H9 (cell line): ENCODE measurements around the gene ZNF385D. TPM values are rescaled to one million over a fixed set of nuclear protein-coding genes. Genes with fewer than 3 reads are reported as not detected.
A peak's percentile ranks its signal among the peaks of the same experiment; 100 is the strongest.

Experiments
- DNase-seq: peaks from one replicate; pipeline ENCODE4 v3.0.0-alpha.2; 2017
- H2AFZ ChIP-seq: one replicate; pipeline ENCODE4 v1.6.1; 2013; ENCODE audit warnings: mild to moderate bottlenecking, low read length, control low read depth, moderate library complexity
- H2AK5ac ChIP-seq: 2 replicates; pipeline ENCODE4 v1.6.1; 2013; ENCODE audit warnings: low read length, control low read depth, mixed read lengths; ENCODE audit not compliant: insufficient read length
- H2BK120ac ChIP-seq: one replicate; pipeline ENCODE4 v1.6.1; 2013; ENCODE audit warnings: low read depth, mild to moderate bottlenecking, low read length, control low read depth, inconsistent platforms; ENCODE audit not compliant: poor library complexity, severe bottlenecking
- H2BK12ac ChIP-seq: 2 replicates; pipeline ENCODE4 v1.6.1; 2013; ENCODE audit warnings: low read length, control low read depth, mixed read lengths, low read depth; ENCODE audit not compliant: insufficient read length
- H2BK15ac ChIP-seq: 2 replicates; pipeline ENCODE4 v1.6.1; 2013; ENCODE audit warnings: low read depth, low read length, control low read depth
- H2BK20ac ChIP-seq: one replicate; pipeline ENCODE4 v1.6.1; 2013; ENCODE audit warnings: low read depth, mild to moderate bottlenecking, low read length, control low read depth, inconsistent platforms; ENCODE audit not compliant: poor library complexity, severe bottlenecking
- H2BK5ac ChIP-seq: 2 replicates; pipeline ENCODE4 v1.6.1; 2013; ENCODE audit warnings: low read length, control low read depth, mixed read lengths; ENCODE audit not compliant: insufficient read length
- H3K14ac ChIP-seq: 2 replicates; pipeline ENCODE4 v1.6.1; 2013; ENCODE audit warnings: low read length, control low read depth; ENCODE audit not compliant: insufficient read depth
- H3K18ac ChIP-seq: 2 replicates; pipeline ENCODE4 v1.6.1; 2013; ENCODE audit warnings: low read depth, mild to moderate bottlenecking, mixed read lengths, low read length, control low read depth; ENCODE audit not compliant: insufficient read length
- H3K23ac ChIP-seq: 2 replicates; pipeline ENCODE4 v1.6.1; 2013; ENCODE audit warnings: low read length, control low read depth, mixed read lengths, low read depth; ENCODE audit not compliant: insufficient read length
- H3K23me2 ChIP-seq: 2 replicates; pipeline ENCODE4 v1.6.1; 2013; ENCODE audit warnings: low read depth, mild to moderate bottlenecking, mixed read lengths, low read length, control low read depth; ENCODE audit not compliant: insufficient read length, poor library complexity, severe bottlenecking
- H3K27ac ChIP-seq: 2 replicates; pipeline ENCODE4 v1.5.1; 2013; ENCODE audit warnings: low read length, control low read depth, mixed read lengths, low read depth; ENCODE audit not compliant: insufficient read length
- H3K27me3 ChIP-seq: 2 replicates; pipeline ENCODE4 v1.6.1; 2013; ENCODE audit warnings: low read length, control low read depth, inconsistent platforms; ENCODE audit not compliant: insufficient read depth
- H3K4ac ChIP-seq: 2 replicates; pipeline ENCODE4 v1.6.1; 2013; ENCODE audit warnings: low read depth, mild to moderate bottlenecking, control low read depth, inconsistent platforms, low read length, moderate library complexity
- H3K4me1 ChIP-seq: 2 replicates; pipeline ENCODE4 v1.6.1; 2013; ENCODE audit warnings: low read length, control low read depth, inconsistent platforms; ENCODE audit not compliant: insufficient read depth
- H3K4me2 ChIP-seq: 2 replicates; pipeline ENCODE4 v1.6.1; 2013; ENCODE audit warnings: low read length, control low read depth, mixed read lengths; ENCODE audit not compliant: insufficient read length, insufficient read depth
- H3K56ac ChIP-seq: 2 replicates; pipeline ENCODE4 v1.6.1; 2013; ENCODE audit warnings: low read depth, mild to moderate bottlenecking, mixed read lengths, low read length, control low read depth; ENCODE audit not compliant: insufficient read length
- H3K79me1 ChIP-seq: 2 replicates; pipeline ENCODE4 v1.6.1; 2013; ENCODE audit warnings: low read depth, mild to moderate bottlenecking, moderate library complexity, low read length, control low read depth, inconsistent platforms; ENCODE audit not compliant: insufficient read depth, poor library complexity, severe bottlenecking
- H3K79me2 ChIP-seq: 2 replicates; pipeline ENCODE4 v1.6.1; 2013; ENCODE audit warnings: low read length, control low read depth, inconsistent platforms; ENCODE audit not compliant: insufficient read depth
- H3K9ac ChIP-seq: 2 replicates; pipeline ENCODE4 v1.6.1; 2013; ENCODE audit warnings: low read length, control low read depth, mixed read lengths; ENCODE audit not compliant: insufficient read length; ENCODE audit errors: extremely low read depth
- H3K9me3 ChIP-seq: one replicate; pipeline ENCODE4 v1.6.1; 2013; ENCODE audit warnings: low read depth, low read length, inconsistent platforms; ENCODE audit not compliant: control insufficient read depth
- H3T11ph ChIP-seq: one replicate; pipeline ENCODE4 v1.6.1; 2013; ENCODE audit warnings: mild to moderate bottlenecking, low read length, control low read depth, inconsistent platforms
- H4K20me1 ChIP-seq: one replicate; pipeline ENCODE4 v1.6.1; 2013; ENCODE audit not compliant: control insufficient read depth, insufficient read length, insufficient read depth
- H4K5ac ChIP-seq: 2 replicates; pipeline ENCODE4 v1.6.1; 2013; ENCODE audit warnings: low read depth, mild to moderate bottlenecking, mixed read lengths, low read length, control low read depth; ENCODE audit not compliant: insufficient read length
- H4K8ac ChIP-seq: replicated peaks from 2 replicates; pipeline ENCODE4 v1.6.1; 2013; ENCODE audit warnings: low read length, control low read depth, mixed read lengths, low read depth; ENCODE audit not compliant: insufficient read length
- H4K91ac ChIP-seq: 2 replicates; pipeline ENCODE4 v1.6.1; 2013; ENCODE audit warnings: low read depth, mild to moderate bottlenecking, moderate library complexity, mixed read lengths, low read length, control low read depth; ENCODE audit not compliant: insufficient read length
- H3K27ac Mint-ChIP-seq, 3 experiments: 2 replicates in 2 of 3; 3 replicates in 1 of 3; pipeline ENCODE4 v1.8.0; 2020 to 2021; ENCODE audit warnings: mixed read lengths in 3 of 3, mild to moderate bottlenecking in 1 of 3, moderate library complexity in 1 of 3
- H3K27me3 Mint-ChIP-seq: 2 replicates; pipeline ENCODE4 v1.8.0; 2021; ENCODE audit warnings: low read depth, mild to moderate bottlenecking, moderate library complexity, mixed read lengths
- H3K36me3 Mint-ChIP-seq, 3 experiments: 2 replicates in 2 of 3; 3 replicates in 1 of 3; pipeline ENCODE4 v1.8.0; 2020 to 2021; ENCODE audit warnings: low read depth in 3 of 3, mixed read lengths in 3 of 3; ENCODE audit not compliant: insufficient read depth in 1 of 3
- H3K4me1 Mint-ChIP-seq, 2 experiments: 2 replicates each; pipeline ENCODE4 v1.8.0; 2020; ENCODE audit warnings: mixed read lengths in 2 of 2
- H3K4me3 Mint-ChIP-seq, 2 experiments: 2 replicates in 1 of 2; 3 replicates in 1 of 2; pipeline ENCODE4 v1.8.0; 2020 to 2021; ENCODE audit warnings: mild to moderate bottlenecking in 2 of 2, mixed read lengths in 2 of 2, moderate library complexity in 1 of 2
- H3K9me3 Mint-ChIP-seq, 2 experiments: 2 replicates in 1 of 2; 3 replicates in 1 of 2; pipeline ENCODE4 v1.8.0; 2020; ENCODE audit warnings: mild to moderate bottlenecking in 2 of 2, mixed read lengths in 2 of 2, moderate library complexity in 1 of 2
- CTCF ChIP-seq: fragments of 200-600 bp; sonication (generic); conservative IDR thresholded peaks from 3 replicates; pipeline ENCODE4 v1.8.0; 2021; ENCODE audit warnings: antibody characterized with exemption, mild to moderate bottlenecking
- WGBS: extraction: QIAGEN DNeasy Blood & Tissue Kit; methylation state at CpG from one replicate; pipeline ENCODE4 v1.1.7; 2013; ENCODE audit warnings: missing lambda C conversion rate, low lambda C conversion rate, mixed read lengths; ENCODE audit not compliant: insufficient read length; ENCODE audit errors: extremely low coverage; 5-methylcytosine and 5-hydroxymethylcytosine counted together
- total RNA-seq: library from RNA; stranded (reverse); gene quantifications from 2 replicates; pipeline ENCODE4 v1.2.1, GENCODE V29; 2021

Gene ZNF385D
- total RNA-seq, 1 experiment from 2014 or later = 1.5 TPM

- Histone ChIP-seq H2BK120ac (no peak overlapping the region), H4K20me1 (no peaks in the 10 kb centered on the region), H3K14ac (no peak overlapping the region), H3T11ph (no peak overlapping the region), H3K4ac (no peak overlapping the region), H2BK5ac (no peak overlapping the region), H3K4me2 (no peak overlapping the region), H3K23ac (no peak overlapping the region), H3K27ac (no peak overlapping the region), H4K8ac (no peak overlapping the region), H3K18ac (no peak overlapping the region), H3K56ac (no peak overlapping the region), H4K5ac (no peak overlapping the region), H3K4me1 (no peaks in the 10 kb centered on the region), H3K9ac (no peak overlapping the region), H3K79me1 (no peaks in the 10 kb centered on the region), H2BK20ac (no peak overlapping the region), H2AK5ac (no peak overlapping the region), H3K23me2 (no peaks in the 10 kb centered on the region), H2BK15ac (no peak overlapping the region), H3K9me3 (no peaks in the 10 kb centered on the region), H3K79me2 (no peaks in the 10 kb centered on the region), H2AFZ (no peak overlapping the region), H2BK12ac (no peak overlapping the region), H3K27me3 (no peaks in the 10 kb centered on the region), H4K91ac (no peak overlapping the region)
- Mint-ChIP-seq H3K27me3 (no peaks in the 10 kb centered on the region), H3K9me3 (no peaks in the 10 kb centered on the region), H3K27ac (peak overlapping the region in 1 of 3 experiments; percentile 25; a peak in 2 of 7 replicates), H3K4me3 (no peak overlapping the region), H3K36me3 (no peaks in the 10 kb centered on the region), H3K4me1 (no peaks in the 10 kb centered on the region; a peak in 1 of 4 replicates)
- DNase-seq = no peak
- TF ChIP-seq CTCF = no peak
- no CpG with 5 or more reads among the region's 1 CpG for WGBS
These were observed 116.9 kb downstream of the ZNF385D start for GRCh38 chr3:21634112-21634511.
